KOPT-K1 (cell line): ENCODE measurements around the gene NVL.
"Not testable (repeated sequence)": the region's sequence is repeated elsewhere in the genome, so short reads cannot be mapped to it uniquely, and the experiment has no call there.

Source experiments
- H3K27ac ChIP-seq: fragments of 200-600 bp; sonication (generic); 2 replicates; pipeline ENCODE4 v1.5.1; 2016; ENCODE audit warnings: antibody characterized with exemption, mild to moderate bottlenecking, low read depth, low read length; ENCODE audit not compliant: poor library complexity, severe bottlenecking
- H3K36me3 ChIP-seq: fragments of 200-600 bp; sonication (generic); 2 replicates; pipeline ENCODE4 v1.5.1; 2017; ENCODE audit warnings: antibody characterized with exemption, mild to moderate bottlenecking, low read length, moderate library complexity; ENCODE audit not compliant: insufficient read depth
- H3K9me3 ChIP-seq: fragments of 200-600 bp; sonication (generic); 2 replicates; pipeline ENCODE4 v1.5.1; 2017; ENCODE audit warnings: antibody characterized with exemption, low read length, mild to moderate bottlenecking; ENCODE audit not compliant: insufficient read depth, poor library complexity, severe bottlenecking

Gene NVL

GRCh38 chr1:224348137-224348536 is 18.2 kb upstream of the NVL start:
- Histone ChIP-seq H3K9me3 (peaks cover 20% of the 10 kb centered on the region), H3K36me3 (no peaks in the 10 kb centered on the region), H3K27ac (no peak overlapping the region)

- no peaks in the 10 kb centered on the region for H3K36me3 ChIP-seq
- peaks cover 25% of the 10 kb centered on the region for H3K9me3 ChIP-seq
- no peak overlapping the region for H3K27ac ChIP-seq
Observed at GRCh38 chr1:224343679-224344078, 13.7 kb upstream of the NVL start.

DNA sequence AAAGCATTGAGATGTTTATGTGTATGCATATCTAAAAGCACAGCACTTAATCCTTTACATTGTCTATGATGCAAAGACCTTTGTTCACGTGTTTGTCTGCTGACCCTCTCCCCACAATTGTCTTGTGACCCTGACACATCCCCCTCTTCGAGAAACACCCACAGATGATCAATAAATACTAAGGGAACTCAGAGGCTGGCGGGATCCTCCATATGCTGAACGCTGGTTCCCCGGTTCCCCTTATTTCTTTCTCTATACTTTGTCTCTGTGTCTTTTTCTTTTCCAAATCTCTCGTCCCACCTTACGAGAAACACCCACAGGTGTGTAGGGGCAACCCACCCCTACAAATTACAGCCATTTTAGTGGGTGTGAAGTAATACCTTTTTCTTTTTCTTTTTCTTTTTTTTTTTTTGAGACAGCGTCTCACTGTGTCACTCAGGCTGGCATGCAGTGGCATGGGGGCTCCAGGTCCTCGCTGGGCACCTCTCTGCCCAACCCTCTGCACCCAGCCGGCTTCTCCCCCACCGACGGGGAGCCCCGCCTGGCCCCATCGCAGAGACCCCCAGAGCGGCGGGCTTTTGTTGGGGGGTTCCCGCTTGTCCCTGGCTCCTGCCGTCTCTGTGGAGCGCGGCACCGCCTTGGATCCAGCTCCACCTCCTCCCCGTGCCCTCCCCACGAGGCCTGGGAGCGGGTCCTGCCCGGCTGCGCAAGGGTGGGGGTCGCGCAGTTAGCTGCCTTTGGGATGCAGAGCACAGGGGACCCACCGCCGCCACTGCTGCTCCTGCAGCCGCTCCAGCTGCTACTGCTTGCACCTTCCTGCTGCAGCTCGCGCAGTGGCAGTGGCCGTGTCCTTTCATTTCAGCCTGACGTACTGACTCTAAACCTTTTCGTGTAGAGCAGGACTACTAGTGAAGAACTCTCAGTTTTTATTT is 10.7 kb upstream of the NVL start:
- not testable (repeated sequence) for H3K27ac ChIP-seq
- peaks cover 25% of the 10 kb centered on the region for H3K9me3 ChIP-seq

DNA sequence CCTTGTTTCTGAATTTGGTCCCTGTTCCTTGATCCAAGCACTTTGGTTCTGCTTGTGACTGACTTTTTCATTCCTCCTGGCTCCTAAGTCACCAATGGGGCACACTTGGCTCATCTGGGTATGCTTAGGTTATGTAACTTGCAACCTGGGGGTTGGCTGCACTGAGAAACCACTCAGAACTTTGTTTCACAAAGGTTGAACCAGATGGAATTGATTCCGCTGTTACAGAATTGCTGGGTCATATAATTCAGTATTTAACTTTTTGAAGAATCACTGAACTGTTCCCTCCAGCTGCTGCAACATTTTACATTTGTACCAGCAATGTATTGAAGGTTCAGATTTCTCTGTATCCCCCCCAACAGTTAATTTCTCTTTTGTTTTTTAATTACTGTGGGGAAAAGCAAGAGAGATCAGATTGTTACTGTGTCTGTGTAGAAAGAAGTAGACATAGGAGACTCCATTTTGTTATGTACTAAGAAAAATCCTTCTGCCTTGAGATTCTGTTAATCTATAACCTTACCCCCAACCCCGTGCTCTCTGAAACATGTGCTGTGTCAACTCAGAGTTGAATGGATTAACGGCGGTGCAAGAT is 9.6 kb upstream of the NVL start:
- Histone ChIP-seq H3K9me3 (peaks cover 19% of the 10 kb centered on the region), H3K36me3 (no peaks in the 10 kb centered on the region), H3K27ac (no peak overlapping the region)

More for the DNA sequence above, 10.7 kb upstream of the NVL start:
- not testable (repeated sequence) for H3K36me3 ChIP-seq

GRCh38 chr1:224338150-224338838 is 8.3 kb upstream of the NVL start:
- Histone ChIP-seq H3K36me3 (no peaks in the 10 kb centered on the region), H3K27ac (no peak overlapping the region), H3K9me3 (peaks cover 6% of the 10 kb centered on the region)

DNA sequence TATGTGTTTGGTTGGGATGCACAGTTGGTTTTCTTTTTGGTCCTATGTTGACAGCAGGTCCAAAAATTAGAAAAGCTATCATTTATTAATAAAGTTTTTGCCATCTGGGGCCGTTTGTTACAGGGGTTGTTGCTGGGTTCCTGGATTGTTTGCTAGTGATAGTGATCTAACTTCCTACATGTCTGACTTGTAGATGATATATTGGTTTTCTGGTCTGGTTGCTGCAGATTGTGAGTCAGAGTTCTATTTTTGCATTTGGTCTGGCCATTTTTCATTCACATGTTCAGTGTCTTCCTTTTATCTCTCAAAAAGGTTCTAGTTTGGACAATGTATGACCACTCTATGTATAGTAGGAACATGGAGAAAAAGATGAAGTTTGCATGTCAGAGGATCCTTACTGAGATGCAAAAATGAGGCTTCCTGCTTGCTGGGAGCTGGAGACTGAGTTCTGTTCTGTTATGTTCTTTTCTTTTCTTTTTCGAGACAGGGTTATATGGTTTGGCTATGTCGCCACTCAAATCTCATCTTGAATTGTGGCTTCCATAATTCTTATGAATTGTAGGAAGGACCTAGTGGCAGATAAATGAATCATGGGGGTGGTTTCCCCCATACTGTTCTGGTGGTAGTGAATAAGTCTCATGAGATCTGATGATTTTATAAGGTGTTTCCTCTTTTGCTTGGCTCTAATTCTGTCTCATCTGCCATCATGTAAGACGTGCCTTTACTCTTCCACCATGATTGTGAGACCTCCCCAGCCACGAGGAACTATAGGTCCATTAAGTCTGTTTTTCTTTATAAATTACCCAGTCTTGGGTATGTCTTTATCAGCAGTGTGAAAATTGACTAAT is 4.2 kb upstream of the NVL start:
- H3K36me3 ChIP-seq: no peaks in the 10 kb centered on the region
- no peak overlapping the region for H3K27ac ChIP-seq
- no peaks in the 10 kb centered on the region for H3K9me3 ChIP-seq

DNA sequence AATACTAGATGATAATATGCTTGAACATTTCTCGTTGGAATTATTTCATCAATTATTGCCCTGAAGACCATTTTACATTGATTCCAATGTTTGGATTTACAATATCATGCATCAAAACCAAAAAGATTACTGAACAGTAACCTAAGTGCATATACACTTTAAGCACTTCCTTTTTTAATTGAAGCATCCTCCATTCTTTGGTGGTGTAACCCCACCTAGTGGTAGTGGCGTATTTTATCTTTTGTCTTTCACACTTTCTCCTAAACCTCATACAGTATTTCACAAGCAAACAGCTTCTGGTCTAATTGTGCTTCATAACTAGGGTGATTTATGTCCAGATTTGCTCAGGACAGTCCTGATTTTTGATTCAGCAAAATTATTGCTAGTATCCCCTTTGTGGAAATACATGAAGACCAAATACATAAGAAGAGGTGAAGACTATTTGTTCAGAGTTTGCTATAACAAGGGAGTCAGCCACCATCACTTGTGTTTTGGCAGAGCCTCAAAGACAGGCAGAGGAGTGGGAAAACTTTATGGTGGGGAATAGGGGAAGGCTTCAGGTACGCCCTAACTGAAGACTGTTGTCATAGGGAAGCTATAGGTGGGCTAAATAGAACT is 3.4 kb upstream of the NVL start:
- Histone ChIP-seq H3K36me3 (no peaks in the 10 kb centered on the region), H3K27ac (no peak overlapping the region)

GRCh38 chr1:224331824-224332223 is 1.9 kb upstream of the NVL start:
- H3K27ac ChIP-seq: no peak overlapping the region
- H3K9me3 ChIP-seq: no peaks in the 10 kb centered on the region
- H3K36me3 ChIP-seq: peaks cover 6% of the 10 kb centered on the region

More for the DNA sequence above, 3.4 kb upstream of the NVL start:
- H3K9me3 ChIP-seq: no peaks in the 10 kb centered on the region

DNA sequence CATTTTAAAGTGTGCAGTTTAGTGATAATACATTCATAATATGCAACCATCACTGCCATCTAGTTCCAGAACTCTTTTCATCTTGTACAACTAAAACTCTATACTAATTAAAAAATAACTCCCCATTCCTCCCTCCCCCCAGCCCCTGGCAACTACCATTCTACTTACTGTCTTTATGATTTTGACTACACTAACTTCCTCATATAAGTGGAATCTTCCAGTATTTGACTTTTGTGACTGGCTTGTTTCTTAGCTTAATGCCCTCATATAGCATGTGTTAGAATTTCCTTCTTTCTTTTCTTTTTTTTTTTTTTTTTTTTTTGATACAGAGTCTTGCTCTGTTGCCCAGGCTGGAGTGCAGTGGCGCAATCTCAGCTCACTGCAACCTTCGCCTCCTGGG is 1.4 kb upstream of the NVL start:
- Histone ChIP-seq H3K9me3 (no peaks in the 10 kb centered on the region), H3K27ac (no peak overlapping the region), H3K36me3 (peaks cover 11% of the 10 kb centered on the region)

GRCh38 chr1:224329484-224329841 is 509 bp downstream of the NVL start:
- H3K36me3 ChIP-seq: peaks cover 29% of the 10 kb centered on the region
- H3K9me3 ChIP-seq: no peaks in the 10 kb centered on the region
- H3K27ac ChIP-seq: peak overlapping the region; percentile 86

DNA sequence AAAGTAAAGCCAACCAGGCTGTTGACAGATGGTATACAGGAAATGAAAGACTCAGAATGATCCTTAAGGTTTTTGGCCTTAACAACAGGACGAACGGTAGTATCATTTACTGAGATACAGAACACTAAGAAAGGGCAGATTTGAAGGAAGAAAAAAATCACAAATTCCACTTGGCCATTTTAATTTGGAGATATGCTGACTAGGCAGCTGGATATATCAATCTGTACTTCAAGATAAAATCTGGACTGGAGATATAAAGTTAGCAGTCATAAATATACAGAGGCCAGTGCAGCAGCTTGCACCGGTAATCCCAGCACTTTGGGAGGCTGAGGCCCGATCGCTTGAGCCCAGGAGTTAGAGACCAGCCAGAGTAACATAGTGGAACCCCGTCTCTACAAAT is 1.3 kb downstream of the NVL start:
- Histone ChIP-seq H3K27ac (no peak overlapping the region), H3K9me3 (no peaks in the 10 kb centered on the region), H3K36me3 (peaks cover 37% of the 10 kb centered on the region)

GRCh38 chr1:224325959-224326358 is 4.0 kb downstream of the NVL start:
- Histone ChIP-seq H3K9me3 (no peaks in the 10 kb centered on the region), H3K36me3 (peaks cover 40% of the 10 kb centered on the region), H3K27ac (no peak overlapping the region)

DNA sequence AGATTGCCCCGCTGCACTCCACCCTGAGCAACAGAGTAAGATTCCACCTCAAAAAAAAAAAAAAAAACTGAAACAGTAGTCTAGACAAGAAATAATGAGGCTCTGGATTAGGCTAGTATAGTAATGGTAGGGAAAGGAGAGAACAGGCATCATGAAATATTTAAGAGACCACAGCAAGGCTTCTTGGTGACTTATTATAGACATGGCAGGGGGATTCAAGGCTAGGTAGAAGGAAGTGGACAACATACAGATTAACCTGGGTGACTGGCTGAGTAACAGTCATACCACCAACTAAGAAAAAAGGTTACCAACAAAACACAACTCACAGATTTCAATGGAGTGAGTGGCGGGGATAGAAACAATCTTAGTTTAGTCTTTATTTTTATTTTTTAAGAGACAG is 8.3 kb downstream of the NVL start:
- no peak overlapping the region for H3K27ac ChIP-seq
- H3K9me3 ChIP-seq: no peaks in the 10 kb centered on the region
- H3K36me3 ChIP-seq: peaks cover 56% of the 10 kb centered on the region

- Histone ChIP-seq H3K27ac (no peak overlapping the region), H3K36me3 (peaks cover 64% of the 10 kb centered on the region)
Observed at GRCh38 chr1:224317383-224318045, 12.5 kb downstream of the NVL start.

More at GRCh38 chr1:224317383-224318045, 12.5 kb downstream of the NVL start:
- H3K9me3 ChIP-seq: no peaks in the 10 kb centered on the region
